Thyroid gland (tissue), 4 donors: ENCODE data around the gene ERICH2. TPM values are rescaled to one million over a fixed set of nuclear protein-coding genes. Genes with fewer than 3 reads are reported as not detected.

Source experiments
- DNase-seq, 2 donors: peaks; one replicate each; pipeline ENCODE4 v3.0.0-alpha.2; 2019
- H3K27ac ChIP-seq, 3 donors: fragments of 200-600 bp; sonication (generic); 1 replicate in 2 of 3; 2 replicates in 1 of 3; pipeline ENCODE4 v1.5.1; 2016 to 2019; ENCODE audit warnings: mild to moderate bottlenecking in 1 of 3, moderate library complexity in 1 of 3
- H3K27me3 ChIP-seq: fragments of 200-600 bp; sonication (generic); one replicate; pipeline ENCODE4 v1.5.1; 2019
- H3K36me3 ChIP-seq, 2 donors: fragments of 200-600 bp; sonication (generic); one replicate each; pipeline ENCODE4 v1.5.1; 2016 to 2019
- H3K4me1 ChIP-seq, 2 donors: fragments of 200-600 bp; sonication (generic); one replicate each; pipeline ENCODE4 v1.5.1; 2017 to 2019
- H3K4me3 ChIP-seq, 3 donors: fragments of 200-600 bp; sonication (generic); replicated peaks in 1 of 3; 1 replicate in 2 of 3; 2 replicates in 1 of 3; pipeline ENCODE4 v1.5.1; 2016; ENCODE audit warnings: mild to moderate bottlenecking in 1 of 3
- H3K9me3 ChIP-seq: fragments of 200-600 bp; sonication (generic); one replicate; pipeline ENCODE4 v1.5.1; 2017
- POLR2A ChIP-seq, 2 donors: fragments of 450-650 bp; IDR thresholded peaks; one replicate each; pipeline ENCODE4 v1.6.1; 2017; ENCODE audit warnings: antibody characterized with exemption in 2 of 2, mild to moderate bottlenecking in 2 of 2, moderate library complexity in 1 of 2
- WGBS, 2 donors: methylation state at CpG; one replicate each; pipeline ENCODE4 v1.1.5; 2017; 5-methylcytosine and 5-hydroxymethylcytosine counted together
- intact Hi-C: fragments of 100-400 bp; cut with DNase I; formaldehyde crosslinking; loops from one replicate; pipeline ENCODE4 v1.15.1; 2023
- total RNA-seq, 4 donors: library from RNA; depleted of rRNA; stranded (reverse); fragments of >200 nt; gene quantifications; one replicate each; pipeline ENCODE4 v1.2.3, GENCODE V29; 2016
- TF ChIP-seq, protein P1 (sequence below), 6 experiments: fragments of 200-600 bp in 3 of 6; fragments of 450-650 bp in 3 of 6; sonication (generic) in 3 of 6; IDR thresholded peaks; one replicate each; pipeline ENCODE4 v1.5.1; 2016 to 2019; ENCODE audit warnings: antibody characterized with exemption in 6 of 6, mild to moderate bottlenecking in 2 of 6, inconsistent platforms in 1 of 6, moderate library complexity in 1 of 6

The ERICH2 gene
- total RNA-seq, 4 donors from 2014 or later, result not detected

DNA sequence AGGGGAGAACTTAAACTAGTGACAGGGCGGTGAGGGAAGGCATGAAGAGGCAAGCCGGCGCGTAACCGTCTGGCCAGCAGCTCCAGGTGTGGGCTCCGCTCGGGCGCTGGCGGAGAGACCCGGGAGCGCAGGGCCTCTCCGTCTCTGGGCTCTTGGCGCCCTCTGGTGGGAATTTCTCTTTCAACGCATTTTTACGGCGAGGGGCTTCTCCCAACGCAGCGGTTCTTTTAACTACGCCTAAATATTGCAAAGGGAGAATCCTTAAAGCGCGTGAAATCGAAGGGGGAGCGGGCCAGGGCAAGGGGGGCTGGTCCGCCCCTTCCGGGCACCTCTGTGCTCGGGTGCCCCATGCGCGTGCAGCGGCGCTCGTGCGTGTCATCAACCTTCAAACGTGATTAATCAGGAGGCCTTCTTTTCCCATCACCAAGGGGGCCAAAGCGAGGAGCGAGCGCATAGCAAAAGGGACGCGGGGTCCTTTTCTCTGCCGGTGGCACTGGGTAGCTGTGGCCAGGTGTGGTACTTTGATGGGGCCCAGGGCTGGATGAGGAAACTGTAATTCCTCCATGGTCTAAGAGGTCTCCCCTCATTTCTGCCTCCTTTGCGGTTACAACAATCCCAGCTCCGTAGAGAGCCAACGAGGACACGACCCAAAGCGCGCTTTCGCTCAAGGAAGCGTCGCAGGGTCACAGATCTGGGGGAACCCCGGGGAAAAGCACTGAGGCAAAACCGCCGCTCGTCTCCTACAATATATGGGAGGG lies 45.7 kb downstream of the ERICH2 start:
- intact Hi-C loops, result loop anchor here (5.0 kb wide), 1 partner anchor 409 kb away; no protein-coding TSS in a partner anchor
- Histone ChIP-seq H3K27ac (no peak overlapping the region), H3K27me3 (peaks cover 46% of the 10 kb centered on the region), H3K36me3 (no peaks in the 10 kb centered on the region), H3K4me3 (peak overlapping the region in 1 of 3 donors; percentile 32), H3K4me1 (peaks cover 46 to 60% of the 10 kb centered on the region in 2 donors), H3K9me3 (no peaks in the 10 kb centered on the region)
- DNase-seq, result peak; percentile 67 to 69
- WGBS, 2 donors, result 2 to 4% methylated on average over 34 to 43 of the region's 52 CpGs
- TF ChIP-seq, protein P1, sequence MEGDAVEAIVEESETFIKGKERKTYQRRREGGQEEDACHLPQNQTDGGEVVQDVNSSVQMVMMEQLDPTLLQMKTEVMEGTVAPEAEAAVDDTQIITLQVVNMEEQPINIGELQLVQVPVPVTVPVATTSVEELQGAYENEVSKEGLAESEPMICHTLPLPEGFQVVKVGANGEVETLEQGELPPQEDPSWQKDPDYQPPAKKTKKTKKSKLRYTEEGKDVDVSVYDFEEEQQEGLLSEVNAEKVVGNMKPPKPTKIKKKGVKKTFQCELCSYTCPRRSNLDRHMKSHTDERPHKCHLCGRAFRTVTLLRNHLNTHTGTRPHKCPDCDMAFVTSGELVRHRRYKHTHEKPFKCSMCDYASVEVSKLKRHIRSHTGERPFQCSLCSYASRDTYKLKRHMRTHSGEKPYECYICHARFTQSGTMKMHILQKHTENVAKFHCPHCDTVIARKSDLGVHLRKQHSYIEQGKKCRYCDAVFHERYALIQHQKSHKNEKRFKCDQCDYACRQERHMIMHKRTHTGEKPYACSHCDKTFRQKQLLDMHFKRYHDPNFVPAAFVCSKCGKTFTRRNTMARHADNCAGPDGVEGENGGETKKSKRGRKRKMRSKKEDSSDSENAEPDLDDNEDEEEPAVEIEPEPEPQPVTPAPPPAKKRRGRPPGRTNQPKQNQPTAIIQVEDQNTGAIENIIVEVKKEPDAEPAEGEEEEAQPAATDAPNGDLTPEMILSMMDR (IDR thresholded peaks at IDR 0.05), result peak; percentile 59 to 86 (median 76)
- TF ChIP-seq POLR2A (IDR thresholded peaks at IDR 0.05), result no peak

DNA sequence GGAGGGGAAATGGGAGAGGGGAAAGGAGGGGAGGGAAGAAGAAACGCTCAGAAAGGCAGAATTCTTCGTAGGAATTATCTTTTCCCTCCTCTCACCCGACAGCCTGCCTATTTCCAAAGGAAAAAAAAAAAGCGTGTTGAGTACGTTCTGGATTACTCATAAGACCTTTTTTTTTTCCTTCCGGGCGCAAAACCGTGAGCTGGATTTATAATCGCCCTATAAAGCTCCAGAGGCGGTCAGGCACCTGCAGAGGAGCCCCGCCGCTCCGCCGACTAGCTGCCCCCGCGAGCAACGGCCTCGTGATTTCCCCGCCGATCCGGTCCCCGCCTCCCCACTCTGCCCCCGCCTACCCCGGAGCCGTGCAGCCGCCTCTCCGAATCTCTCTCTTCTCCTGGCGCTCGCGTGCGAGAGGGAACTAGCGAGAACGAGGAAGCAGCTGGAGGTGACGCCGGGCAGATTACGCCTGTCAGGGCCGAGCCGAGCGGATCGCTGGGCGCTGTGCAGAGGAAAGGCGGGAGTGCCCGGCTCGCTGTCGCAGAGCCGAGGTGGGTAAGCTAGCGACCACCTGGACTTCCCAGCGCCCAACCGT lies 46.4 kb downstream of the ERICH2 start, which contains the start of gene GAD1:
Gene GAD1, plus strand, starts transcription at position 384 of the 589 bp plus-strand sequence. CDS start 1,705 bp downstream, outside the sequence.
- H3K9me3 ChIP-seq, result no peaks in the 10 kb centered on the region
- H3K4me3 ChIP-seq, result peak within 1 kb of the TSS in 2 of 3 donors; percentile 1 to 32
- intact Hi-C loops, result loop anchor here (5.0 kb wide), 1 partner anchor 409 kb away; no protein-coding TSS in a partner anchor
- no peak within 1 kb of the TSS for H3K27ac ChIP-seq
- 1 to 2% methylated on average over 19 to 22 of the region's 49 CpGs for WGBS, 2 donors
- TF ChIP-seq, protein P1 (IDR thresholded peaks at IDR 0.05), result no peak
- no peak for TF ChIP-seq POLR2A (IDR thresholded peaks at IDR 0.05)
- peak; percentile 71 to 72 for DNase-seq
- H3K4me1 ChIP-seq, result peaks cover 53 to 67% of the 10 kb centered on the region in 2 donors
- H3K27me3 ChIP-seq, result peaks cover 53% of the 10 kb centered on the region
- H3K36me3 ChIP-seq, result no peaks in the 10 kb centered on the region

DNA sequence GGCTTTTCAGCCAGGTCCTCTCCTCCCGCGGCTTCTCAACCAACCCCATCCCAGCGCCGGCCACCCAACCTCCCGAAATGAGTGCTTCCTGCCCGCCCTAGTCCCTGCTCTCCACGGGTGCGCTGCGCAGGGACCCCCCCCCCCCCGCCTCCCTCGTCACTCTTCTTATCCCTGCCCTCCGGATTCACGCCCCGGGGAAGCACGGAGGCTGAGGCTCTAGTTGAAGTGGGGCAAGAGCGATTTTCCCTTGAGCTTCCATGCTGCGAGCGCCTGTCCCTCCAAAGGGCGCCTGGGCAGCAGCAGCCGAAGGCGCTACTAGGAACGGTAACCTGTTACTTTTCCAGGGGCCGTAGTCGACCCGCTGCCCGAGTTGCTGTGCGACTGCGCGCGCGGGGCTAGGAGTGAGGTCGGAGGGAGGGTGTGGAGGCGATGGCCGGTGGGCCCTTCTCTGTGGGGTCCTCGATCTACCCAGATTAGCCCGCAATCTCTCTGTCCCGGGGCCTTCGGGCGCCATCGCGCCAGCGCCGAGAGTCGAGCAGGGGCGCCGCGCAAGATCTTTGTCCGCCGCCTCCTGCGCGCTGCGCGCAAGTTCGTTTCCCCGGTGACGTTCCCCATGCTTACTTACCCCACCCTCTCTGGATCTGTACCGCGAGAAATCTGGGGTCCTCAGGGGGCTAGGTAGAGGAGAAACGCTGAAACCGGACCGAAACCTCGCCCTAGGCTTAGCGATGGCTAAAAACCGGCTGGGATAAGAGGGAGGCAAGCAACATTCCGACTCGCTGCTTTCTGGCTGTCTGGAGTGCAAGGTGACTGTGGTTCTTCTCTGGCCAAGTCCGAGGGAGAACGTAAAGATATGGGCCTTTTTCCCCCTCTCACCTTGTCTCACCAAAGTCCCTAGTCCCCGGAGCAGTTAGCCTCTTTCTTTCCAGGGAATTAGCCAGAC lies 47.2 kb downstream of the ERICH2 start:
- H3K4me3 ChIP-seq, result peak overlapping the region in 2 of 3 donors; percentile 1 to 32
- H3K4me1 ChIP-seq, result peaks cover 60 to 75% of the 10 kb centered on the region in 2 donors
- no peak for TF ChIP-seq POLR2A (IDR thresholded peaks at IDR 0.05)
- TF ChIP-seq, protein P1 (IDR thresholded peaks at IDR 0.05), result no peak
- H3K36me3 ChIP-seq, result no peaks in the 10 kb centered on the region
- intact Hi-C loops, result loop anchor here (5.0 kb wide), 1 partner anchor 410 kb away; no protein-coding TSS in a partner anchor
- H3K27ac ChIP-seq, result no peak overlapping the region
- peaks cover 59% of the 10 kb centered on the region for H3K27me3 ChIP-seq
- H3K9me3 ChIP-seq, result no peaks in the 10 kb centered on the region
- DNase-seq, result no peak
- WGBS, 2 donors, result 1 to 4% methylated on average over 24 to 55 of the region's 69 CpGs

DNA sequence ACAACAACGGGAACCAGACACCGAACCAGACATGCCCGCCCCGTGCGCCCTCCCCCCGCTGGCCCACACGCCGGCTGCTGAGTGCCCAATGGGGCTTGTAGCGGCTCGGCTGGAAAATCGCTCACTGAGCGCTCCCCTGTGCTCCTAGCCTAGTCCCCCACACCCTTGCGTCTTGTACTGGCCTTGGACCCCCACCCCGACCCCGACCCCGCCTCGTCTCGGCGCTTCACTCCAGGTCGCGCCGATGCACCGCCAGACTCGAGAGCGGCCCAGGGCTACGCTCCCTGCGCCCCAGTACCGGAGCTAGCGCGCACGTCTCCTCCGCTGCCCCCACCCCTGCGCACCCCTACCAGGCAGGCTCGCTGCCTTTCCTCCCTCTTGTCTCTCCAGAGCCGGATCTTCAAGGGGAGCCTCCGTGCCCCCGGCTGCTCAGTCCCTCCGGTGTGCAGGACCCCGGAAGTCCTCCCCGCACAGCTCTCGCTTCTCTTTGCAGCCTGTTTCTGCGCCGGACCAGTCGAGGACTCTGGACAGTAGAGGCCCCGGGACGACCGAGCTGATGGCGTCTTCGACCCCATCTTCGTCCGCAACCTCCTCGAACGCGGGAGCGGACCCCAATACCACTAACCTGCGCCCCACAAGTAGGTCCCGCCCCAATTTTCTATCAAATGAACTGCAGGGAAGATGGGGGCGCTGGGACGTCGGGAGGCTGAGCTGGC lies 48.0 kb downstream of the ERICH2 start:
- intact Hi-C loops, result loop anchor here (5.0 kb wide), 1 partner anchor 411 kb away; no protein-coding TSS in a partner anchor
- peaks cover 65 to 83% of the 10 kb centered on the region in 2 donors for H3K4me1 ChIP-seq
- DNase-seq, result no peak
- H3K27ac ChIP-seq, result no peak overlapping the region
- TF ChIP-seq POLR2A (IDR thresholded peaks at IDR 0.05), result no peak
- TF ChIP-seq, protein P1 (IDR thresholded peaks at IDR 0.05), result no peak
- peaks cover 59% of the 10 kb centered on the region for H3K27me3 ChIP-seq
- peak overlapping the region in 1 of 3 donors; percentile 32 for H3K4me3 ChIP-seq
- no peaks in the 10 kb centered on the region for H3K36me3 ChIP-seq
- WGBS, 2 donors, result 0 to 4% methylated on average over 25 to 35 of the region's 60 CpGs
- H3K9me3 ChIP-seq, result no peaks in the 10 kb centered on the region
